HG03571 (cell line): ENCODE results near the gene SYN1.
"Not testable (repeated sequence)": the region's sequence is repeated elsewhere in the genome, so short reads cannot be mapped to it uniquely, and the experiment has no call there.

Experiments used
- ATAC-seq: cut with Tn5 transposase; IDR thresholded peaks from one replicate; pipeline ENCODE4 v1.9.1; 2021; ENCODE audit not compliant: unreplicated experiment

The SYN1 gene

DNA sequence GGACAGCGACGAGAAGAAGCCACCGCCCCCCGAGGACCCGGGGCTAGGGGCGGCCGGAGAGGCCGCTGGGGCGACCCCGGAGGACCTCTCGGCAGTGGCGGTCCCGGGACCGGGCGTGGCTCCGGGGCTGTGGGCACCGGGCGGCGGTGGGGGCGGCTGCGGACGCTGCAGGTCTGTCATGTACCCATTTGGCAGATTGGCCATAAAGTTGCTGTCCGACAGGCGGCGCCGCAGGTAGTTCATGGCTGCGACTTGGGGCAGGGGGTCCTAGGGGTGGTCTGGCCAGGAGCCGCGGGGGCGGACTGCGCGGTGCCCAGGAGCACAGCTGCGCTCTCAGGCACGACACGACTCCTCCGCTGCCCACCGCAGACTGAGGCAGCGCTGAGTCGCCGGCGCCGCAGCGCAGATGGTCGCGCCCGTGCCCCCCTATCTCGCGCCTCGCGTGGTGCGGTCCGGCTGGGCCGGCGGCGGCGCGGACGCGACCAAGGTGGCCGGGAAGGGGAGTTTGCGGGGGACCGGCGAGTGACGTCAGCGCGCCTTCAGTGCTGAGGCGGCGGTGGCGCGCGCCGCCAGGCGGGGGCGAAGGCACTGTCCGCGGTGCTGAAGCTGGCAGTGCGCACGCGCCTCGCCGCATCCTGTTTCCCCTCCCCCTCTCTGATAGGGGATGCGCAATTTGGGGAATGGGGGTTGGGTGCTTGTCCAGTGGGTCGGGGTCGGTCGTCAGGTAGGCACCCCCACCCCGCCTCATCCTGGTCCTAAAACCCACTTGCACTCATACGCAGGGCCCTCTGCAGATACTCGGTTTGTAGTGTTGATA, at the start of gene SYN1:
Gene SYN1 (minus strand): TSS at position 372 of the 817 bp plus-strand sequence. CDS start 129 bp downstream, at position 243.
- peak; percentile 58 for ATAC-seq

DNA sequence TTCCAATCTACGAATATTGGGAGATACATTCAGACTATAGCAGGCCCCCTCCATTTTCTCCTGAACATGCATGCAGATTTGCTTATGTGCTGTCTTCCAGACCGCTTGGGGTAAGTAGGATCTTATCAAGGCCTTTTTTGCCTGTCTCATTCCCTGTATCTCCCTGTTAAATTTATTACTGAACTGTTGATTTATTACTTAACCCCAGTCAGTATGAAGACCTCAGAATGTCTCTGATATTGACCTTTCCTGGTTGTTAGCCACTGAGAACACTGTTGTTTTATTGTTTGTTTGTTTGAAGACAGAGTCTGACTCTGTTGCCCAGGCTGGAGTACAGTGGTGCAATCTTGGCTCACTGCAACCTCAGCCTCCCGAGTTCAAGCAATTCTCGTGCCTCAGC, 46.1 kb upstream of the SYN1 start:
- ATAC-seq: not testable (repeated sequence)

DNA sequence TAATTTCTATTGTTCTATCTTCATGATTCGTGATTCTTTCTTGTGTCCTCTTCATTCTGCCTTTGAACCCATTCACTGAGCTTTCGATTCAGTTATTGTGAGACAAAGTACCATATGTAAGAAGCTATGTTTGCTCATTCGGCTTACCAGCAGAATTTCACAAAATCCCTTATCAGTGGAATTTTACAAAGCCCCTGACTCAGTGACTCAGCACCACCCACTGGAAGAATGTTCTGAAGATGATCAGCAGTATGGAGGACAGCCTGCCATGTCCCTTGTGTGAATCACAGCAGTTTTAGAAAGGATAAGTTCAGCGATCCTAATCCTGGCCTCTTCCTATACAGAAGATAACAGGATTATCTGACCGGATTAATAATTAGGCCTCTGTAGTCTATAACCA, 45.1 kb upstream of the SYN1 start:
- ATAC-seq: no peak

DNA sequence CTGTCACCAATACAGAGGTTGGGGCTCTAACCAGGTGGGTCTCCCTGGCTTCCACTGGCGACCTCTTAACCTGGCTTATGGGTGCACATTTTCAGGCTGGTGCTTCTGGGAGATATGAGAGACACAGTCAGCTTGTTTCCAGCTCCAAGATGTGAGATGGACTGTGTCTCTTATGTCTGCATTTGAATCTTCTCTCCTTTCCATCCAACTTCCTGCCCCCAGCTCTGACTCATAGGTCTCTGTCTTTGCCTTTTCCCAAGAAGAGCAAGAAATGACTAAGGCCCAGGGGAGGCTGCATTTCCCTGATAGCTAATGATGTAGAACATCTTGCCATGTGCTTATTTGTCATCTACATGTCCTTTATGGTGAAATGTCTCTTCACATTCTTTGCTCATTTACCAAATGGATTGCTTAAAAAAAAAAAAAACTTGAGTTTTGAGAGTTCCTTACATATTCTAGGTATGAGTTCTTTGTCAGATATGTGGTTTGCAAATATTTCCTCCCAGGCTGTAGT, 42.5 kb upstream of the SYN1 start:
- no peak for ATAC-seq

DNA sequence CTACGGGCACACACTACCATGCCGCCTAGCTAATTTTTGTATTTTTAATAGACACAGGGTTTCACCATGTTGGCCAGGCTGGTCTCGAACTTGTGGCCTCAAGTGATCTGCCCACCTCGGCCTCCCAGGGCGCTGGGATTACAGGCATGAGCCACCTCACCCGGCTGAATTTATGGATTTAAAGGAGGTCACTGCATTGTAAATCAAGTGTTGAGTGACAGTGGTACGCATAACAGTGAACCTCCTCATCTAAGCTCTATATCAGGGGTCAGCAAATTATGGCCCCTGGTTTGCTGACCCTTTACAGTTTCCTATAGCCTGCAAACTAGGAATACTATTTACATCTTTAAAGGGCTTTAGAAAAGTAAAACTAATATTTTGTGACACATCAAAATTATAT, 41.9 kb upstream of the SYN1 start:
- no peak for ATAC-seq

DNA sequence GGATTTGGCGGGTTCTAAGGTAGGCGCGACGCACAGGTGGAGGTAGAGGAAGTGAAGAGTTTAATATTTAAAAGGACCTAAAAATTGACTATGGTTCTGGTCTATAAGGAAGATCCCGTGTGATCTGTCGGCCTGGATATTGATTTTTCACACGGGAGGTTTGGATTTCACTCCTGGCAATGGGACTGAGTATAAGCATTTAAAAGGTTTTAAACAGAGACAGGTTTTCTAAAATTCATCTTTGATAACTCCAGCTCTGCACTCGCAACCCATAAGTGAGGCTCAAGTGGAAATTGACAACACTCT, 39.7 kb upstream of the SYN1 start:
- no peak for ATAC-seq

DNA sequence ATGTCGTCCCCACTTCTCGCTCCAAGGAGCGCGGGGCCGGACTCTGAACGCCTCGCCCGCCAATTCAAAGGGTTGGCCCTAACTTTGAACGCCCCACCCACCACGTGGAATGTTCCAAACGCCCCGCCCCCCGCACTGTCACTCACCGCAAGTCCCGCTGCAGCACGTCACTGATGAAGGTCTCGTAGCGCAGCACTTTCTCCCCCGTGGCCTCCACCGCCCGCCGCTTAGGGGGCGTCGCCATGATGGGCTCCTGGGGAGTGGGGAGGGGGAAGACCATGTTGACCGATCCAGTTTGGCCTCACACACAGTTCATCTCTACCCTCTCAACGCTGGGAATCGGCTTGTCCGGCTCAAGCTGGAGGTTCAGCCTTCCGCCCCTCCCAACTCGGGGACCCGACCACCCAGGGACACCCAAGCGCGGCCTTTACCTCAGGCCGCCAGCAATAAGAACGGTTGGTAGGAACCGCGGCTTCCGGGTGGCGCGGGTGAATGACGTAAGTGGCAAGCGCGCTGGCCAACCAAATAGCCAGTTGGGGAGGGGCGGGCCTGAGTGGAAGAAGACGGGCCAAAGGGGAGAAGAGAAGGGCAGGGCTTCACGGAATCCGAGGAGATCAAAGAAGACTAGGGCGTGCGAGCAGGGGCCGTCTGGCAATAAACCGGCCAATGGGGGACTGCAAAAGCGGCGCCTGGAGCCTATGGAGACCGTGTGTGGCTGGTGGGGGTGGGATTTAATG, 39.2 kb upstream of the SYN1 start, which contains the start of gene UXT:
Gene UXT (minus strand): TSS at position 497 of the 737 bp plus-strand sequence. CDS start 253 bp downstream, at position 244.
- ATAC-seq: peak; percentile 88

DNA sequence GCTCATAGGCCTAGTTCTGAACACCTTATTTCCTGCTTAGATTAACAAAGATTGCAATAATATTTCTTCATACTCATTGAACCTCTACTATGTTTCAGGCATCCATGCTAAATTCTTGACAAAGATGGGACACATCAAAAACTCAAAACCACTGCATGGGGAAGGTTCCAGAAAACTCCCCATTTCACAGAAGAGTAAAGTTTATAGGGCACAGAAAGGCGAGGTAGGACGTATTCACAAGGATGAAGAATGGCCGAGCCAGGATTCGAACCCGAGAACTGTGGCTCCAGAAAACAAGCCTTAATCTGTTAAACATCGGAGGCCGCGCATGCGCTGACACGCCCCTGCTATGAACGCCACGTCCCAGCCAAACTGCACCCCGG, 38.6 kb upstream of the SYN1 start:
- ATAC-seq: no peak

DNA sequence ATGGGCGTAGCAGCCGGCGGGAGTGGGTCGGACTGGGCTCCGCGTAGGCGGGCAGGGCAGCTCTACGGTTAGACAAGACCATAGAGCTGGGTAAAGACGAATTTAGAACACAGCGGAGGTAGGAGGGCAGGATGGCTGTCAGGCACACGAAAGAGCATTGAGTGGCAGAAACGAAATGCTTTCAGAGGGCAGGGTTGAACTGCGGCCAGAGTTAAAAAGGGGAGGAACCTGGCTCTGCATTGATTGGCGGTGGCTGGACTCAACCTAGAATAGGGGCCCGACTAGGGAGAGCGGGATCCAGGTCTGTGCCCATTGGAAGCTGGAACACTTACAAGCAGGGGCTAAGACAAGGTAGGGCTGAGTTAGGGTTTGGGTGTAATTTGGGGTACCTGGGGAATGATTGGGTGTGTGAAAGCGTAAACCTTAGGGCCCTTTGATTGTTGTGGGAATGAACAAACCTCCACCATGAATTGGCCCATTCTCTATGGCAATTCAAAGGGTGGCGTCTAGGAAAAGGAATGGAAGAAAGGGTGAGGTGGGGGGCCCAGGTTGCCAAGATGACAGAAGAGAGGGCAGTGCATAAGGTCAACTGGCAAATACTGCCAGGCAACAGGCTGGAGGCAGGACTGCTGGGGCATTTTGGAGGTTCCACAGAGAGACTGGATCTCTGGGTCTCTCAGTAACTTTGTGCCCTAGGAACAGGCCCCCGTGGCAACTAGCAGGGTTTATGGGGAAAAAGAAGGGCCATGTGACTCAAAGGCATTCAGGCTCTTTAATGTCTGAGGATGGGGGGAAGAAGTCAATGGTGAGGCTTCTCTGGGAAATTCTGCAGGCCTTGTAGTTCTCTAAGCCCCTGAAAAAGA, 31.6 kb upstream of the SYN1 start:
- ATAC-seq: no peak

DNA sequence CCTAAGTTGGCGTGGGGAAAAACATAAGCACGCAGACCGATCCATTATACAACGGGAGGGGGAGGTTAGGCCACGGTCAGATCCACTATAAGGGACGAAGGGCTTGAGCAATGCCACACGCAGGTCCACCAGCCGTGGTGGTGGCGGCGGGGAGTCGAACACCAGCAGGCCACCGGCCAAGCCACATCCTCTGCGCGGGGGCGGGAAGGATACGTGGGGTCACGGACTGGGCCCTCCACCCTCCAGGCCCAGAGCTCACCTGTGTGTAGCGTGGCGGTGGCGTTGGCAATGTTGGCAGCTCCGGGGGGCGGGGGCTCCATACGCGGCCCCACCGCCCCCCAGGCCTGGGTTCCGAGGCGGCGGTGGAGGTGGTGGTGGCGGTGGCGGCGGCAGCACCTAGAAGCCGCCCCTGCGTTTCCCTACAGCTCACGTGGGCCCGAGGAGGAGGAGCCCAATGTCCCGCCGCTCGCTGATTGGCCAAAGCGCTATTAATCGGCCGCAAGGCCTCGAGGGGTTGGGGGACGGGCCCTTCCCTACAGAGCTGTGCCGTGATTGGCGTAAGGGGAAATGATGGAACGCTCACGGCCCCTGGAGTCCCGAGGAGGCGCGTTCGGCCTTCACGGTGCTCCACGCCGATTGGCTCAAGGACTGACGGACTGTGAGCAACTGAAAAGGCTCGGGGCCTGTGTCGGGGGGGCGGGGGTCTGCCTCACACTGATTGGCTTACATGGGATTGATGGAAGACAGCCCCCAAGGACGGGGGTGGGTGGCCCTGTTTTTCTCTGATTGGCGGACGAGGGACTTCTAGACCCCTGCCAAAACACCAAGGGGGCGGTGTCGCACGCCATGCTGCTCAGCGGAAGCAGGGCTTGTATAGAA, 30.7 kb upstream of the SYN1 start, which contains the start of gene ELK1:
Gene ELK1 (minus strand): TSS at position 400 of the 879 bp plus-strand sequence. CDS start 9,122 bp downstream, outside the sequence.
- peak; percentile 86 for ATAC-seq

DNA sequence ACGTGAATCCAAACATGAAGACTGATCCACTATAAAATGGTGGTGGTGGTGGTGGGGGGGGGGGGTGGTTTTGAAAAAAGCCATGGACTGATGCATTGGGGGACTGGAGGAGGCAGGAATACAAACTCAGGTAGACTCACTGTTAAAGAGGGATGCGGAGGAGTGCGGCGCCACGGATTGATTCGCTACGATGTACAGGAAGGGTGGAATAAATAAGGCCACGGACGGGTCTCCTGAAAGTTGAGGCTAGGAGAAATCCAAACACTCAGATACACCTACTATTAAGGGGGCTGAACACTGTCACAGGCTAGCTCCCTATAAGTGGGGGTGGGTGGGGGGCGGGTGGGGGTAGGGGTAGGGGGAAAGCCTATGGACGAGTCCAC, 30.1 kb upstream of the SYN1 start:
- ATAC-seq: no peak

DNA sequence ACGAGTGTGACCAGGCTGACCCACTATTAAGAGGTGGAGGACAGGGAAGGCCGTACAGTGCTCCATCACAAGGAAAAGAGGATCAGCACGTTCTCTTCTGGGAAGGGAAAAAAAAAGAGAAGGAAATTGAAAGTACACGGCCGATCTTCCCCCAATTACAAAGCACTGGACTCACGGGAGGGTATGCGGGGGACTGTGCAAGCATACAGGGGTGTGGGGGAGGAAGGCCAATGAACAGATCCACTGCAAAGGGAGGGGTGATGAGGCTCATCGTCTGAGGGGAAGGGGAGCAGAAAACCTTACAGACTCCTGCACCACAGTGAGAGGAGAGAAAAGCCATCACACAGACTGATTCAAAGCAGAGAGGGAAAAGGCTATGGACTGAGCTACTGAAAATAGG, 29.6 kb upstream of the SYN1 start:
- no peak for ATAC-seq

DNA sequence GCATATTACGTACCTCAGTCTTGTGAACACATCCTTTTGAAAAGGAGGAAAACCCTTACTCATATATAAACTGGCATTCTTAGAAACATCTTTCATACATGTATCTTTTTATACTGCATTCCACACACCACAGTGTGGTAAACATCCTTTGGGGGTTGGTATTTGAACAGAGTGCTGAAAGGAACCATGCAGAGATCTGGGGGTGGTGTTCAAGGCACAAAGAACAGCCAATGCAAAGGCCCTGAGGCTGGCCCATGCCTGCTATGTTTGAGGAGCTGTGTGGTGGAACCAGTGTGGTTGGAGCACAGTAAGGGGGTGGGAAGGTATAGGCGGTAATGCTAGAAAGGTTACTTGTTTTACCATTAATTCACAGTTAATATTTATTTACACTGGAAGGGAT, 28.7 kb upstream of the SYN1 start:
- no peak for ATAC-seq

DNA sequence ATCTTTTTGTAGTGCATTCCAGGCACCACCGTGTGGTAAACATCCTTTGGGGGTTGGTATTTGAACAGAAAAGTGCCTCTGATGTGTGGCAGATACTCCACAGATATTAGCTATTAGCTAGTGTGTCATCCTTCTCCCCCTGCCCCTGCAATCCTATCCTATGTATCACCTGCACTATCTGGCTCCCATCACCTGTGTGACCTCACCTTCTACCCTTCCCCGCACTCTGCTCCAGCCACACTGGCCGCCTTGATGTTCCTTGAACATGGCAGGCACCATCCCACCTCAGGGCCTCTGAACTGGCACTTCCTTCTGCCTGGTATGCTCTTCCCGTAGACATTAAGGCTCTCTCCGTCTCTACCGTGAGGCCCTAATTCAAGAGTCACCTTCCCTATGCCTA, 27.0 kb upstream of the SYN1 start:
- no peak for ATAC-seq

DNA sequence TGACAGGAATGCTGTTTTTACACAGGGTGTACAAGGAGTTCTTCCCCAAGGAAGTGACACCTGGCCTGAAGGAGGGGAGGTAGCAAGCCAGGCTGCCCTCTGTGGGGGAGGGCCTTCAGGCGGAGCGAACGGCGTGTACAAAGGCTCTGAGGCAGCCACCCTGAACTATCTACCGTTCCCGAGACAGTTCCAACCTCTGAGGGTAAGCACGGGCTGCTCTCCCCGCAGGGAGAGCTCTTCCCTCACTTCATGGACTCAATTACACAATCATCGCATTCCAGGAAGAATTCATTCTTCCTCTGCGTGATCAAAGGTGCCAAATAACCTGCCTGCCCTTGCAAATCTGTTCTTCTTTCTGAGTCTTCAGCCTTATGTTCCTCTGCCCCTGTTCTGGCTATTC, 25.9 kb upstream of the SYN1 start:
- ATAC-seq: no peak

DNA sequence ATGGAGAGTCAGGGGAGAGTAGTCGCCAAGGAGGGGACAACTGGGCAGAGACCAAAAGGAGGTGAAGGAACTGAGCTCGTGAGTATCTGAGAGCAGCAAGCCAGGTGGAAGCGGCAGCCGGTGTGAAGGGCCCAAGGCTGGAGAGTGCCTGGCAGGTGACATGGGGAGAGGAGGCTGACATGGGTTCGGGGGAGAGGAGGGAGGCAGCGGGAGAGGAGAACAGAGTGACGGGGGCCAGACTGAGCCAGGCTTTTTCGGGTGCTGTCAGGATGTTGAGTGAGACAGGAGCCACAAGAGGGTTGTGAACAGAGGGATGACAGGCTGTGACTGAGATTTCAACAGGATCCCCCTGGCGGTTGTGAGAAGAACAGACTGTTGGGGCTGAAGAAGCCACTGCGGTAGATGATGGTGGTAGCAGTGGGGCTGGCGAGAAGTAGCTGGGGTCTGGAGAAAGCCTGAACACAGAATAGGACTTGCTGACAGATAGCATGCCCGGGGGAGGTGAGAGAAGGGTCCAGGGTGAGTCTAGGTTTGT, 25.0 kb upstream of the SYN1 start:
- ATAC-seq: no peak

DNA sequence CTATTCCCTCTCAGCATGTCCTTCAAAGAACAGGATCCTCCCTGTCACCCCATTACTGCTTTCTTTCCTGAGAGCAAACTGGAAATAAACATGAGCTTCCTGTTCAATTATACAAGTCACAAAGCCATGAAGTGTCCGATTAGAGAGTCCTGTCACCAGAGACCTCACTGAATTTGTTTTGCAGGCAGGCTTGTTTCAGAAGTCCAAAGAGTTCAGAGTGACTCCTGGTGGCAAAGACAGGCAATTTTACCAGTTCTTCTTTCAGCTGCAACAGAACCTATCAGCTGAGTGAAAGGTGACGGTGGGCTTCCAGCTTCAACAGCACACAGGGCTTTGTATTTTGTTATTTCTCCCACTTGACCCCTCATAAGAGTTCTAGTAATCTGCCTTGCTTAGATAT, 24.3 kb upstream of the SYN1 start:
- ATAC-seq: no peak

DNA sequence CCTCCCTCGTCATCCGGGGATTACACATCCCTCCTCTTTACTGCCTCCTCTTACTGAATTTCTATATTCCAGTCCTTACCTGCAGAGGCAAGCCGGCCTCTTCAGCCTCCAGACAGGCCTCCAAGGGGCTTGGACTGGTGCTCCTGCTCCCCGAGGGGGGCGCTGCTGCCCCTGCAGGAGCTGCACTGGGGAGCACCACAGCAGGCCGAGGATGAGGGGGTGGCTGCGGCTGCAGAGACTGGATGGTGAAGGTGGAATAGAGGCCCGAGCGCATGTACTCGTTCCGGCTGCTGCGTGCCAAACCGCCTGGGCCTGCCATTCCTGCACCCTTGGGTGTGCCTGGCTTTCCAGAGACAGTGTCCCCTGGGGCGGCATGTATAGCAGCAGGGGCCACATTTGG, 19.2 kb upstream of the SYN1 start:
- ATAC-seq: no peak

DNA sequence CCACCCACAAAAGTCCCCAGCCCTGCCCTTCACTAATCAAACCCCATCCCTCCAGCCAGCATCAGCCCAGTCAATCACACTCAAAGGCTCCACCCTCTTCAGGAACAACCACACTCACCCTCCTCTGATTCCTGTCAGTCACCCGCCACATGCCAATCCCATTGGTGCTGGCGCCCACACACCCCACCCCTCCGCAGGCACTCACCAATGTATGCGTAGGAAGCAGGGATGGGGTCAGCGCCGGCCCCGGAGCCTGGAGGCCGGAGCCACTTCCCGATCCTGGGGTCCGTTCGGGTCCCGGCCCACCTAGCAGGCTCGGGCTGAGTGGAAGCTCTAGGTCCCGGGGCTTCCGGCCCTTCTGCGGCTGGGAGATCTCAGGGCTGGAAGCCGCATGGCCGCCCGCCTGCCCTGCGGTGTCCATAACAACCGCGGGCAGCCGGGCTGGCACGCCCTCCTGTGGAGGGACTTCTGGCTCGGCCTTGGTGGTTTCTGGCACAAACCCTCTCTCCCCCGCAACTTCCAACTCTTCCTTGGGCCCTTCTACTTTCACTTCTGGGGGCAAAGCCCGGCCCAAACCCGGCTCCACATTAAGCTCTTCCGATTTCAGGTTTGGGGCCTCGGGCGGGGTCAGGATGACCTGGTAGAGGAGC, 18.0 kb upstream of the SYN1 start:
- no peak for ATAC-seq
